Smooth muscle cell (in vitro differentiated cells): Measurements from ENCODE around the gene PIK3R6. TPM values are rescaled to one million over a fixed set of nuclear protein-coding genes. Genes with fewer than 3 reads are reported as not detected.

ENCODE experiments used
- DNase-seq: peaks from one replicate; lab custom pipeline; 2025; ENCODE audit not compliant: unreplicated experiment; lab: John Stamatoyannopoulos, UW
- H2AFZ ChIP-seq: fragments of 200-600 bp; sonication (generic); 2 replicates; pipeline ENCODE4 v1.6.0; 2016; ENCODE audit warnings: antibody characterized with exemption, low read depth, mild to moderate bottlenecking
- H3F3A ChIP-seq: fragments of 200-600 bp; sonication (generic); 2 replicates; pipeline ENCODE4 v1.6.0; 2017; ENCODE audit warnings: antibody characterized with exemption, low read depth
- H3K27ac ChIP-seq: fragments of 200-600 bp; sonication (generic); 2 replicates; pipeline ENCODE4 v1.5.1; 2016; ENCODE audit warnings: low read depth, mild to moderate bottlenecking
- H3K27me3 ChIP-seq: fragments of 200-600 bp; sonication (generic); 2 replicates; pipeline ENCODE4 v1.6.1; 2016; ENCODE audit warnings: low read depth, mild to moderate bottlenecking
- H3K36me3 ChIP-seq: fragments of 200-600 bp; sonication (generic); 2 replicates; pipeline ENCODE4 v1.5.1; 2016; ENCODE audit warnings: low read depth
- H3K4me1 ChIP-seq: fragments of 200-600 bp; sonication (generic); 2 replicates; pipeline ENCODE4 v1.5.1; 2016; ENCODE audit warnings: low read depth
- H3K4me2 ChIP-seq: fragments of 200-600 bp; sonication (generic); 2 replicates; pipeline ENCODE4 v1.6.0; 2016; ENCODE audit warnings: mild to moderate bottlenecking
- H3K4me3 ChIP-seq: fragments of 200-600 bp; sonication (generic); 2 replicates; pipeline ENCODE4 v1.5.1; 2016; ENCODE audit warnings: mild to moderate bottlenecking
- H3K79me2 ChIP-seq: fragments of 200-600 bp; sonication (generic); 2 replicates; pipeline ENCODE4 v1.6.0; 2016; ENCODE audit warnings: low read depth, mild to moderate bottlenecking
- H3K9ac ChIP-seq: fragments of 200-600 bp; sonication (generic); 2 replicates; pipeline ENCODE4 v1.6.0; 2016; ENCODE audit warnings: low read depth
- H3K9me3 ChIP-seq: fragments of 200-600 bp; sonication (generic); replicated peaks from 2 replicates; pipeline ENCODE4 v1.5.1; 2016; ENCODE audit warnings: low read depth
- H4K20me1 ChIP-seq: fragments of 200-600 bp; sonication (generic); 2 replicates; pipeline ENCODE4 v1.6.0; 2016; ENCODE audit warnings: low read depth
- WGBS: methylation state at CpG from one replicate; pipeline ENCODE4 v1.1.7; 2016; ENCODE audit warnings: low lambda C conversion rate; 5-methylcytosine and 5-hydroxymethylcytosine counted together
- polyA plus RNA-seq: library from polyadenylated mRNA; unstranded; fragments of >200 nt; fragmentation: Nextera tagmentation; extraction: Ambion mirVana; gene quantifications from 2 replicates; pipeline ENCODE4 v1.2.1, GENCODE V29; 2016
- total RNA-seq: library from RNA; depleted of rRNA; stranded (reverse); fragments of >200 nt; gene quantifications from 2 replicates; pipeline ENCODE4 v1.2.3, GENCODE V29; 2014
- TF ChIP-seq, protein P1 (sequence below): fragments of 200-600 bp; sonication (generic); IDR thresholded peaks from 2 replicates; pipeline ENCODE4 v1.5.1; 2017; ENCODE audit warnings: borderline replicate concordance, mild to moderate bottlenecking, antibody characterized with exemption; ENCODE audit not compliant: insufficient read depth, poor library complexity, severe bottlenecking

PIK3R6 gene, protein sequence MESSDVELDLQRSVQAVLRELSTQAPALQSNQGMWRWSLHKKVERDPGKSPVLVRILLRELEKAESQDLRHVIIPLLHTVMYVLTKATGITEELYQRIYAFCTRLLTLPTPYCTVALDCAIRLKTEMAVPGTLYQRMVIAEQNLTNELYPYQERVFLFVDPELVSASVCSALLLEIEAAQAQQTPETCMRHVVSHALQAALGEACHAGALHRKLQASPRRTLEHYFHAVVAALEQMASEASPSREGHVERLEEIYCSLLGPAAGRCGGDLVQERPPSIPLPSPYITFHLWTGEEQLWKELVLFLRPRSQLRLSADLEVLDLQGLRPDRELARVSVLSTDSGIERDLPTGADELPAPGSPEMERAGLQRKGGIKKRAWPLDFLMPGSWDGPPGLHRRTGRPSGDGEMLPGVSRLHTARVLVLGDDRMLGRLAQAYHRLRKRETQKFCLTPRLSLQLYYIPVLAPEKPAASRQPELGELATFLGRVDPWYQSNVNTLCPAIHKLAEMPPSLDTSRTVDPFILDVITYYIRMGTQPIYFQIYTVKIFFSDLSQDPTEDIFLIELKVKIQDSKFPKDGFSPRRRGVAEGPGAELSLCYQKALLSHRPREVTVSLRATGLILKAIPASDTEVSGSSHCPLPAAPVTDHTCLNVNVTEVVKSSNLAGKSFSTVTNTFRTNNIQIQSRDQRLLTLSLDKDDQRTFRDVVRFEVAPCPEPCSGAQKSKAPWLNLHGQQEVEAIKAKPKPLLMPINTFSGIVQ
- total RNA-seq: not detected in 2 replicates
- polyA plus RNA-seq: not detected in 2 replicates

- H3K4me3 ChIP-seq: no peak within 1 kb of the TSS
- TF ChIP-seq, protein P1, sequence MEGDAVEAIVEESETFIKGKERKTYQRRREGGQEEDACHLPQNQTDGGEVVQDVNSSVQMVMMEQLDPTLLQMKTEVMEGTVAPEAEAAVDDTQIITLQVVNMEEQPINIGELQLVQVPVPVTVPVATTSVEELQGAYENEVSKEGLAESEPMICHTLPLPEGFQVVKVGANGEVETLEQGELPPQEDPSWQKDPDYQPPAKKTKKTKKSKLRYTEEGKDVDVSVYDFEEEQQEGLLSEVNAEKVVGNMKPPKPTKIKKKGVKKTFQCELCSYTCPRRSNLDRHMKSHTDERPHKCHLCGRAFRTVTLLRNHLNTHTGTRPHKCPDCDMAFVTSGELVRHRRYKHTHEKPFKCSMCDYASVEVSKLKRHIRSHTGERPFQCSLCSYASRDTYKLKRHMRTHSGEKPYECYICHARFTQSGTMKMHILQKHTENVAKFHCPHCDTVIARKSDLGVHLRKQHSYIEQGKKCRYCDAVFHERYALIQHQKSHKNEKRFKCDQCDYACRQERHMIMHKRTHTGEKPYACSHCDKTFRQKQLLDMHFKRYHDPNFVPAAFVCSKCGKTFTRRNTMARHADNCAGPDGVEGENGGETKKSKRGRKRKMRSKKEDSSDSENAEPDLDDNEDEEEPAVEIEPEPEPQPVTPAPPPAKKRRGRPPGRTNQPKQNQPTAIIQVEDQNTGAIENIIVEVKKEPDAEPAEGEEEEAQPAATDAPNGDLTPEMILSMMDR: no peak
- no peaks in the 10 kb centered on the region for H4K20me1 ChIP-seq
- no peak for DNase-seq
- H2AFZ ChIP-seq: no peak within 1 kb of the TSS
- H3K4me1 ChIP-seq: no peaks in the 10 kb centered on the region
- H3K27ac ChIP-seq: no peak within 1 kb of the TSS
- WGBS: 85% methylated on average over 12 of the region's 12 CpGs
- H3K36me3 ChIP-seq: no peaks in the 10 kb centered on the region
- peaks cover 15% of the 10 kb centered on the region for H3K27me3 ChIP-seq
- no peak within 1 kb of the TSS for H3K4me2 ChIP-seq
- no peaks in the 10 kb centered on the region for H3K79me2 ChIP-seq
- no peaks in the 10 kb centered on the region for H3K9me3 ChIP-seq
- H3F3A ChIP-seq: no peaks in the 10 kb centered on the region
- H3K9ac ChIP-seq: no peak within 1 kb of the TSS
Measured at GRCh38 chr17:8867361-8867981, at the start of gene PIK3R6. TSS of gene PIK3R6 (minus strand) at chr17:8867674. CDS start at chr17:8849794, 17,880 bp downstream.

DNA sequence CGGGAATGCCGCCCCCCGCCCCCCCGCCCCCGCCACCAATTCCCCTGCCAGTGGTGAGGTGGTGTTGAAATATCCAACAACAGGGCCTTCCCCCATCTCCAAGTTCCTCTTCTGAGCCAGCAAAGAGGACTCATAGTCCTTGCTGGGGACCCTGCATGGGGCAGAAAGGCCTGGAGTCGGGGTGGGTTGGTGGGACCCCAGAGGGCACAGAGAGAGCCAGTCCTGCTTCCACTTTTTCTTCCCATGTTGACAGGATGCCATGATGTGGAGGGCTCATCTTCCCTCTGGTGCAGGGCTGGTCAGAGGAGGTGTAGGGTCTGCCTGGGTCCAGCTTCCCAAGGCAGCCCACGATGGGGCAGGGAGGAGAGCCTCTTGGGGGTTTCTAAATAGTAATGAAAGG, 49.0 kb upstream of the PIK3R6 start:
- H3K4me2 ChIP-seq: no peak overlapping the region
- no peaks in the 10 kb centered on the region for H3K36me3 ChIP-seq
- H2AFZ ChIP-seq: no peak overlapping the region
- no peak overlapping the region for H3K27ac ChIP-seq
- no peaks in the 10 kb centered on the region for H3K9me3 ChIP-seq
- H3K79me2 ChIP-seq: no peaks in the 10 kb centered on the region
- WGBS: 88% methylated on average over 7 of the region's 7 CpGs
- H3K4me1 ChIP-seq: no peaks in the 10 kb centered on the region
- no peak overlapping the region for H3K4me3 ChIP-seq
- DNase-seq: no peak
- TF ChIP-seq, protein P1: no peak
- H4K20me1 ChIP-seq: no peaks in the 10 kb centered on the region
- H3K9ac ChIP-seq: no peak overlapping the region
- no peaks in the 10 kb centered on the region for H3F3A ChIP-seq
- H3K27me3 ChIP-seq: no peaks in the 10 kb centered on the region

- Histone ChIP-seq H2AFZ (no peak overlapping the region), H4K20me1 (no peaks in the 10 kb centered on the region), H3F3A (no peaks in the 10 kb centered on the region), H3K4me1 (no peaks in the 10 kb centered on the region), H3K4me3 (no peak overlapping the region), H3K9me3 (no peaks in the 10 kb centered on the region), H3K27me3 (no peaks in the 10 kb centered on the region), H3K4me2 (no peak overlapping the region), H3K9ac (no peak overlapping the region), H3K36me3 (no peaks in the 10 kb centered on the region), H3K27ac (no peak overlapping the region), H3K79me2 (no peaks in the 10 kb centered on the region)
- DNase-seq: no peak
- 94% methylated on average over 8 of the region's 8 CpGs for WGBS
- TF ChIP-seq, protein P1: no peak
Measured at GRCh38 chr17:8914554-8914953, 47.1 kb upstream of the PIK3R6 start.
